SK-N-SH (cell line): ENCODE data around the gene CASQ1.

Source experiments
- GATA2 ChIP-seq: sonication (generic); formaldehyde crosslinking; IDR thresholded peaks from 2 replicates; pipeline ENCODE4 v1.5.0; 2020; ENCODE audit warnings: mild to moderate bottlenecking, missing genetic modification reagents
- TF ChIP-seq, protein P1 (sequence below): fragments of 200-600 bp; sonication (generic); IDR thresholded peaks from 2 replicates; pipeline ENCODE4 v1.6.1; 2017; ENCODE audit warnings: antibody characterized with exemption, mild to moderate bottlenecking, moderate library complexity
- TF ChIP-seq, protein P2 (sequence below): fragments of 150-350 bp; IDR thresholded peaks from 2 replicates; pipeline ENCODE4 v1.6.1; 2017; ENCODE audit warnings: antibody characterized with exemption, low read length, low read depth, borderline replicate concordance
- TF ChIP-seq, protein P3 (sequence below): IDR thresholded peaks from 2 replicates; pipeline ENCODE4 v1.4.0; 2012; ENCODE audit warnings: low read depth, borderline replicate concordance

GRCh38 chr1:160197231-160197630, 6.9 kb downstream of the CASQ1 start:
- TF ChIP-seq, protein P1, sequence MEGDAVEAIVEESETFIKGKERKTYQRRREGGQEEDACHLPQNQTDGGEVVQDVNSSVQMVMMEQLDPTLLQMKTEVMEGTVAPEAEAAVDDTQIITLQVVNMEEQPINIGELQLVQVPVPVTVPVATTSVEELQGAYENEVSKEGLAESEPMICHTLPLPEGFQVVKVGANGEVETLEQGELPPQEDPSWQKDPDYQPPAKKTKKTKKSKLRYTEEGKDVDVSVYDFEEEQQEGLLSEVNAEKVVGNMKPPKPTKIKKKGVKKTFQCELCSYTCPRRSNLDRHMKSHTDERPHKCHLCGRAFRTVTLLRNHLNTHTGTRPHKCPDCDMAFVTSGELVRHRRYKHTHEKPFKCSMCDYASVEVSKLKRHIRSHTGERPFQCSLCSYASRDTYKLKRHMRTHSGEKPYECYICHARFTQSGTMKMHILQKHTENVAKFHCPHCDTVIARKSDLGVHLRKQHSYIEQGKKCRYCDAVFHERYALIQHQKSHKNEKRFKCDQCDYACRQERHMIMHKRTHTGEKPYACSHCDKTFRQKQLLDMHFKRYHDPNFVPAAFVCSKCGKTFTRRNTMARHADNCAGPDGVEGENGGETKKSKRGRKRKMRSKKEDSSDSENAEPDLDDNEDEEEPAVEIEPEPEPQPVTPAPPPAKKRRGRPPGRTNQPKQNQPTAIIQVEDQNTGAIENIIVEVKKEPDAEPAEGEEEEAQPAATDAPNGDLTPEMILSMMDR = no peak
- no peak for TF ChIP-seq GATA2
- TF ChIP-seq, protein P2, sequence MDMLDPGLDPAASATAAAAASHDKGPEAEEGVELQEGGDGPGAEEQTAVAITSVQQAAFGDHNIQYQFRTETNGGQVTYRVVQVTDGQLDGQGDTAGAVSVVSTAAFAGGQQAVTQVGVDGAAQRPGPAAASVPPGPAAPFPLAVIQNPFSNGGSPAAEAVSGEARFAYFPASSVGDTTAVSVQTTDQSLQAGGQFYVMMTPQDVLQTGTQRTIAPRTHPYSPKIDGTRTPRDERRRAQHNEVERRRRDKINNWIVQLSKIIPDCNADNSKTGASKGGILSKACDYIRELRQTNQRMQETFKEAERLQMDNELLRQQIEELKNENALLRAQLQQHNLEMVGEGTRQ = no peak
- TF ChIP-seq, protein P3, sequence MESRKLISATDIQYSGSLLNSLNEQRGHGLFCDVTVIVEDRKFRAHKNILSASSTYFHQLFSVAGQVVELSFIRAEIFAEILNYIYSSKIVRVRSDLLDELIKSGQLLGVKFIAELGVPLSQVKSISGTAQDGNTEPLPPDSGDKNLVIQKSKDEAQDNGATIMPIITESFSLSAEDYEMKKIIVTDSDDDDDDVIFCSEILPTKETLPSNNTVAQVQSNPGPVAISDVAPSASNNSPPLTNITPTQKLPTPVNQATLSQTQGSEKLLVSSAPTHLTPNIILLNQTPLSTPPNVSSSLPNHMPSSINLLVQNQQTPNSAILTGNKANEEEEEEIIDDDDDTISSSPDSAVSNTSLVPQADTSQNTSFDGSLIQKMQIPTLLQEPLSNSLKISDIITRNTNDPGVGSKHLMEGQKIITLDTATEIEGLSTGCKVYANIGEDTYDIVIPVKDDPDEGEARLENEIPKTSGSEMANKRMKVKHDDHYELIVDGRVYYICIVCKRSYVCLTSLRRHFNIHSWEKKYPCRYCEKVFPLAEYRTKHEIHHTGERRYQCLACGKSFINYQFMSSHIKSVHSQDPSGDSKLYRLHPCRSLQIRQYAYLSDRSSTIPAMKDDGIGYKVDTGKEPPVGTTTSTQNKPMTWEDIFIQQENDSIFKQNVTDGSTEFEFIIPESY = no peak
